Measurements from ENCODE around the gene DCTPP1. TPM values are rescaled to one million over a fixed set of nuclear protein-coding genes. Genes with fewer than 3 reads are reported as not detected.

Gene DCTPP1
- polyA plus RNA-seq, 2 of the 4 experiments (the other 2 are of a cell fraction): 105 to 121 TPM

- no peak for FAIRE-seq
- 74% methylated on average over 3 of the region's 3 CpGs for WGBS (ENCODE audit: missing lambda C conversion rate)
- Histone ChIP-seq H3K27ac (no peak overlapping the region), H3K9me3 (no peaks in the 10 kb centered on the region), H3K4me2 (no peak overlapping the region), H3K4me3 (no peak overlapping the region), H3K4me1 (peaks cover 18% of the 10 kb centered on the region)
- no peak for ATAC-seq
- POLR2A ChIA-PET: interaction anchor here (0.7 kb wide), 1 partner anchor 201 kb away, joined by 3 read pairs; no protein-coding TSS in a partner anchor
- TF ChIP-seq EHF (CRISPR knock-in tag; IDR thresholded peaks at IDR 0.05) (no peak), POLR2A (IDR thresholded peaks at IDR 0.05; ENCODE audit: low read length) (no peak), NFE2L2 (conservative IDR thresholded peaks at IDR 0.05; ENCODE audit: low read length) (no peak), RARB (CRISPR knock-in tag; IDR thresholded peaks at IDR 0.05) (no peak), CTCF (IDR thresholded peaks at IDR 0.05) (no peak), CHD2 (IDR thresholded peaks at IDR 0.05; ENCODE audit: low read length, partially characterized antibody) (no peak), NR3C1 (IDR thresholded peaks at IDR 0.05) (no peak), EP300 (IDR thresholded peaks at IDR 0.05) (no peak), ZC3H11A (IDR thresholded peaks at IDR 0.05) (no peak)
- CTCF ChIA-PET: interaction anchor here (0.6 to 6.7 kb wide), 43 partner anchors 8 to 358 kb away, joined by 3 to 36 read pairs (median 4); partner anchors contain the start of genes DCTPP1 and ZNF747
- no peak for DNase-seq (ENCODE audit: low read depth in 1 of 2, low spot score in 1 of 2)
These were observed 19.2 kb upstream of the DCTPP1 start for GRCh38 chr16:30449116-30449435.

DNA sequence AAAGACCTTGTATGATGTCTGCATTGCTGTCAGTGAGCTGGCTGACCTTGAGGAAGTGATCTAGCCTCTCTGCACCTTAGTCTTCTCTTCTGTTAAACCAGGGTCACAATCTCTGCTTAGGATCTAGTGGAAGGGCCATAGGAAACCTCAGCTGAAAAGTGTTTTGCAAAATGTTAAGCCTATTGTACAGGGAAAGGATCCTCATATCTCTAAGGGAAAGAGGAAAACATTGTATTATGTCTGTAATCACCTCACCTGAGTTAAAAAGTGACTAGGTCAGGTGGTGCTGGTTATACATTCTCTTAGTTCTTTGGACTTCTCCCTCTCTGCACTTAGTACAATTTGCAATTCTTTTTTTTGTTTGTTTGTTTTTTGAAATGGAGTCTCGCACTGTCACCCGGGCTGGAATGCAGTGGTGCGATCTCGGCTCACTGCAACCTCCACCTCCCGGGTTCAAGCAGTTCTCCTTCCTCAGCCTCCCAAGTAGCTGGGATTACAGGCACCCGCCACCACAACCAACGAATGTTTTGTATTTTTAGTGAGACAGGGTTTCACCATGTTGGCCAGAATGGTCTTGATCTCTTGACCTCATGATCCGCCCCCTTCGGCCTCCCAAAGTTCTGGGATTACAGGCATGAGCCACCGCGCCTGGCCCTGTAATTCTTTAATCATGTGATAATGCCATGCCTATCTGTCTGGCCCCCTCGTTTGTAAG lies 17.8 kb upstream of the DCTPP1 start:
- ATAC-seq: no peak
- no peak for DNase-seq (ENCODE audit: low read depth in 1 of 2, low spot score in 1 of 2)
- Histone ChIP-seq H3K4me3 (no peak overlapping the region), H3K9me3 (no peaks in the 10 kb centered on the region), H3K4me2 (peak overlapping the region; percentile 51), H3K4me1 (peaks cover 19% of the 10 kb centered on the region), H3K27ac (no peak overlapping the region)
- TF ChIP-seq ZSCAN20 (CRISPR knock-in tag; IDR thresholded peaks at IDR 0.05) (no peak), BHLHE40 (IDR thresholded peaks at IDR 0.05; ENCODE audit: low read depth, low read length) (no peak), GATA3 (IDR thresholded peaks at IDR 0.05; ENCODE audit: borderline replicate concordance) (no peak), KDM5A (IDR thresholded peaks at IDR 0.05) (no peak), ZFP36 (IDR thresholded peaks at IDR 0.05; ENCODE audit: borderline replicate concordance, partially characterized antibody) (no peak), JUNB (IDR thresholded peaks at IDR 0.05) (no peak), FOSB (CRISPR knock-in tag; IDR thresholded peaks at IDR 0.05) (no peak), EP300 (IDR thresholded peaks at IDR 0.05) (no peak), NFE2L2 (conservative IDR thresholded peaks at IDR 0.05; ENCODE audit: low read length) (no peak)
- TF ChIP-seq, protein P1, sequence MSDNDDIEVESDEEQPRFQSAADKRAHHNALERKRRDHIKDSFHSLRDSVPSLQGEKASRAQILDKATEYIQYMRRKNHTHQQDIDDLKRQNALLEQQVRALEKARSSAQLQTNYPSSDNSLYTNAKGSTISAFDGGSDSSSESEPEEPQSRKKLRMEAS (IDR thresholded peaks at IDR 0.05): no peak
- ChIA-PET CTCF (interaction anchor here (1.0 to 6.7 kb wide), 6 partner anchors 17 to 181 kb away, joined by 4 to 36 read pairs (median 14); partner anchors contain the start of genes DCTPP1 and ZNF747), POLR2A (interaction anchor here (1.6 kb wide), 1 partner anchor 111 kb away, joined by 3 read pairs; the partner anchor contains the start of gene ZNF764)
- FAIRE-seq: no peak
- 61% methylated on average over 12 of the region's 12 CpGs for WGBS (ENCODE audit: missing lambda C conversion rate)

GRCh38 chr16:30446203-30446595 lies 16.4 kb upstream of the DCTPP1 start:
- DNase-seq (ENCODE audit: low read depth in 1 of 2, low spot score in 1 of 2) (no peak), ATAC-seq (no peak), FAIRE-seq (no peak)
- TF ChIP-seq HES2 (IDR thresholded peaks at IDR 0.05) (0 out of 2 replicates have a peak, but pooled peaks have one; percentile 6), USF2 (IDR thresholded peaks at IDR 0.05) (0 out of 2 replicates have a peak, but pooled peaks have one; percentile 4), FOSL2 (IDR thresholded peaks at IDR 0.05) (no peak), FOSL2 (CRISPR knock-in tag; IDR thresholded peaks at IDR 0.05) (no peak)
- Histone ChIP-seq H3K9me3 (no peaks in the 10 kb centered on the region), H3K4me1 (peaks cover 19% of the 10 kb centered on the region), H3K4me2 (peak overlapping the region; percentile 83), H3K4me3 (peak overlapping the region; percentile 84), H3K27ac (peak overlapping the region; percentile 91 to 99)
- CTCF ChIA-PET: interaction anchor here (1.3 to 6.7 kb wide), 4 partner anchors 15 to 183 kb away, joined by 5 to 36 read pairs (median 6); partner anchors contain the start of gene DCTPP1
- WGBS (ENCODE audit: missing lambda C conversion rate): 74% methylated on average over 10 of the region's 10 CpGs
- POLR2A ChIA-PET: interaction anchor here (0.6 to 2.5 kb wide), 5 partner anchors 15 to 188 kb away, joined by 3 to 11 read pairs (median 3); partner anchors contain the start of genes DCTPP1 and ZNF764

All from A549 (cell line).